ENCODE results near the gene DTD1. TPM values are rescaled to one million over a fixed set of nuclear protein-coding genes. Genes with fewer than 3 reads are reported as not detected.

Gene DTD1
- total RNA-seq, 1 donor from 2014 or later: 49.9 TPM

GRCh38 chr20:18684775-18685174 lies 96.9 kb downstream of the DTD1 start:
- Mint-ChIP-seq H3K4me1 (peaks cover 2% of the 10 kb centered on the region), H3K27ac (no peak overlapping the region)
- intact Hi-C loops (cut with micrococcal nuclease): no loop called here

GRCh38 chr20:18685406-18685805 lies 97.6 kb downstream of the DTD1 start:
- intact Hi-C loops (cut with micrococcal nuclease): no loop called here
- Mint-ChIP-seq H3K27me3 (no peaks in the 10 kb centered on the region), H3K9me3 (no peaks in the 10 kb centered on the region), H3K36me3 (ENCODE audit: low read depth) (no peaks in the 10 kb centered on the region), H3K27ac (no peak overlapping the region), H3K4me1 (peaks cover 2% of the 10 kb centered on the region), H3K4me3 (no peak overlapping the region)
- DNase-seq: no peak

More at GRCh38 chr20:18684775-18685174, 96.9 kb downstream of the DTD1 start:
- no peaks in the 10 kb centered on the region for H3K9me3 Mint-ChIP-seq
- H3K36me3 Mint-ChIP-seq (ENCODE audit: low read depth): no peaks in the 10 kb centered on the region
- H3K27me3 Mint-ChIP-seq: no peaks in the 10 kb centered on the region
- H3K4me3 Mint-ChIP-seq: no peak overlapping the region
- no peak for DNase-seq

GRCh38 chr20:18686696-18687095 lies 98.8 kb downstream of the DTD1 start:
- Mint-ChIP-seq H3K4me1 (peaks cover 2% of the 10 kb centered on the region), H3K27me3 (no peaks in the 10 kb centered on the region), H3K4me3 (no peak overlapping the region), H3K9me3 (no peaks in the 10 kb centered on the region), H3K27ac (no peak overlapping the region), H3K36me3 (ENCODE audit: low read depth) (no peaks in the 10 kb centered on the region)
- DNase-seq: no peak
- intact Hi-C loops (cut with micrococcal nuclease): no loop called here

- Mint-ChIP-seq H3K4me3 (no peak overlapping the region), H3K27ac (no peak overlapping the region), H3K4me1 (peaks cover 2% of the 10 kb centered on the region), H3K36me3 (ENCODE audit: low read depth) (no peaks in the 10 kb centered on the region), H3K9me3 (no peaks in the 10 kb centered on the region), H3K27me3 (no peaks in the 10 kb centered on the region)
- intact Hi-C loops (cut with micrococcal nuclease): no loop called here
- no peak for DNase-seq
These were observed 100.8 kb downstream of the DTD1 start for GRCh38 chr20:18688676-18689075.

- Mint-ChIP-seq H3K36me3 (ENCODE audit: low read depth) (no peaks in the 10 kb centered on the region), H3K27me3 (no peaks in the 10 kb centered on the region), H3K27ac (no peak overlapping the region), H3K9me3 (no peaks in the 10 kb centered on the region), H3K4me3 (no peak overlapping the region), H3K4me1 (peaks cover 2% of the 10 kb centered on the region)
- DNase-seq: no peak
- intact Hi-C loops (cut with micrococcal nuclease): no loop called here
These were observed 101.7 kb downstream of the DTD1 start for GRCh38 chr20:18689557-18689956.

GRCh38 chr20:18692447-18692846 lies 104.6 kb downstream of the DTD1 start:
- Mint-ChIP-seq H3K27me3 (no peaks in the 10 kb centered on the region), H3K27ac (no peak overlapping the region), H3K4me1 (no peaks in the 10 kb centered on the region), H3K4me3 (no peak overlapping the region), H3K36me3 (ENCODE audit: low read depth) (no peaks in the 10 kb centered on the region), H3K9me3 (no peaks in the 10 kb centered on the region)
- no peak for DNase-seq
- intact Hi-C loops (cut with micrococcal nuclease): no loop called here

- intact Hi-C loops (cut with micrococcal nuclease): no loop called here
- H3K27ac Mint-ChIP-seq: no peak overlapping the region
- H3K4me3 Mint-ChIP-seq: no peak overlapping the region
- H3K27me3 Mint-ChIP-seq: no peaks in the 10 kb centered on the region
- H3K36me3 Mint-ChIP-seq (ENCODE audit: low read depth): no peaks in the 10 kb centered on the region
- no peak for DNase-seq
- H3K4me1 Mint-ChIP-seq: no peaks in the 10 kb centered on the region
- no peaks in the 10 kb centered on the region for H3K9me3 Mint-ChIP-seq
These were observed 106.2 kb downstream of the DTD1 start for GRCh38 chr20:18694071-18694470.

DNA sequence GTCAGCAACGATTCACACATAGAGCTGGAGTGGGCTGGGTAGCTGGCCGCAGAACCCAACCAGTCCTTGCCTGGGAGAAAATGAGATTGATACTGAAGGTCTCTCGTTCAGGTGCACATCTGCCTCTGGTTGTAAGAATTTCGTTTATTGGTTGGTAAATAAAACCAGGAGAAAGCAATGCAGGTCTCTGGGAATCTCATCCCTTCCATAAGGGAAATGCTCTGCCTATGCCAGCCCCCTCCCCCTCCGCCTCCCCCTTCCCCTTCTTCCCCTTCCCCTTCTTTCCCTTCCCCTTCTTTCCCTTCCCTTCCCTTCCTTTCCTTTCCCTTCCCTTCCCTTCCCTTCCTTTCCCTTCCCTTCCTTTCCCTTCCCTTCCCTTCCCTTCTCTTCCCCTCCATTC lies 107.3 kb downstream of the DTD1 start:
- Mint-ChIP-seq H3K4me3 (no peak overlapping the region), H3K27ac (no peak overlapping the region), H3K9me3 (no peaks in the 10 kb centered on the region), H3K27me3 (no peaks in the 10 kb centered on the region), H3K4me1 (no peaks in the 10 kb centered on the region), H3K36me3 (ENCODE audit: low read depth) (no peaks in the 10 kb centered on the region)
- intact Hi-C loops (cut with micrococcal nuclease): no loop called here
- DNase-seq: no peak

GRCh38 chr20:18698735-18699380 lies 111.0 kb downstream of the DTD1 start:
- H3K36me3 Mint-ChIP-seq (ENCODE audit: low read depth): no peaks in the 10 kb centered on the region
- no peaks in the 10 kb centered on the region for H3K9me3 Mint-ChIP-seq
- no peak for DNase-seq
- no peaks in the 10 kb centered on the region for H3K27me3 Mint-ChIP-seq
- intact Hi-C loops (cut with micrococcal nuclease): no loop called here
- no peaks in the 10 kb centered on the region for H3K4me1 Mint-ChIP-seq
- H3K27ac Mint-ChIP-seq: no peak overlapping the region
- H3K4me3 Mint-ChIP-seq: no peak overlapping the region

GRCh38 chr20:18701969-18702368 lies 114.1 kb downstream of the DTD1 start:
- no peak for DNase-seq
- Mint-ChIP-seq H3K4me1 (no peaks in the 10 kb centered on the region), H3K27me3 (no peaks in the 10 kb centered on the region), H3K36me3 (ENCODE audit: low read depth) (no peaks in the 10 kb centered on the region), H3K9me3 (no peaks in the 10 kb centered on the region), H3K4me3 (no peak overlapping the region), H3K27ac (no peak overlapping the region)
- intact Hi-C loops (cut with micrococcal nuclease): no loop called here

DNA sequence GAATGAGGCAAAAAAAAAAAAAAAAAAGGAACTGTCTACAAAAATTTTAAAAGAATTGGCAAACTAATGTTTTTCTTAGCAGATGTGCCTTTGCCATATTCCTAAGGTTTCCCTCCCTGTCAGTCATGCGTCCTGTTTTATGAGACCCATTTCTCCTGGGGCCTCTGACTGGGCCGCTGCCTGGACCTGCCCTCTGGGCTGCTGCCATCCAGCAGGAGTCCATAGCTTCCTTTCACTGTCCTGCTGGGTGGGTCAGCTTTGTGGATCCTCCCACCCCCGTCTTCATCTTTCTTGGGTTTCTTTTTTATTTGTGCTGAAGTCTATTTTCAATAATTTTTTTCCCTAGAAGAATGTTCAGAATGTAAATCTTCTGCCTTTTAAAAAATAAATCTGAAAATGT lies 114.9 kb downstream of the DTD1 start:
- Mint-ChIP-seq H3K36me3 (ENCODE audit: low read depth) (no peaks in the 10 kb centered on the region), H3K4me1 (no peaks in the 10 kb centered on the region), H3K4me3 (no peak overlapping the region), H3K27me3 (no peaks in the 10 kb centered on the region), H3K9me3 (no peaks in the 10 kb centered on the region), H3K27ac (no peak overlapping the region)
- intact Hi-C loops (cut with micrococcal nuclease): no loop called here
- no peak for DNase-seq

DNA sequence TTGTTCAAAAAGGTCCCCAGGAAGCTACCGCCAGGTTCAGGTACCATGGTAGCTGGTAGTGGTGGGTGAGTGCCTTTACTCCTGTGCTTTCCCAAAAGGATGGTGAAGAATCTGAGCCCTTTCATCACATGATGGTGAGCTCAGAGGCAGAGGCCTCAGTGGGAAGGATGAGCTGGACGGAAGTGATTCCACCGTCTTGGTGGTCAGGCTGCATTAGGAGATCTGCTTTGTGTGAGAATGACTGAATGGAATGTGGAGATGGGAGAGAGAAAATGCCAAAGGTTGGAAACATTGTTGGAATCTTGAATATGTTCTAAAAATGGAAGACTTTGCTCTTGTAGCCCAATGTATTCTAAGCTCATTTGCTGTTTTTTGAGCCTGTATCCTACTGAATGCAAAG lies 117.6 kb downstream of the DTD1 start:
- no peak overlapping the region for H3K27ac Mint-ChIP-seq
- no peak overlapping the region for H3K4me3 Mint-ChIP-seq
- no peaks in the 10 kb centered on the region for H3K9me3 Mint-ChIP-seq
- H3K4me1 Mint-ChIP-seq: no peaks in the 10 kb centered on the region
- no peak for DNase-seq
- no peaks in the 10 kb centered on the region for H3K36me3 Mint-ChIP-seq (ENCODE audit: low read depth)
- no peaks in the 10 kb centered on the region for H3K27me3 Mint-ChIP-seq
- intact Hi-C loops (cut with micrococcal nuclease): no loop called here

DNA sequence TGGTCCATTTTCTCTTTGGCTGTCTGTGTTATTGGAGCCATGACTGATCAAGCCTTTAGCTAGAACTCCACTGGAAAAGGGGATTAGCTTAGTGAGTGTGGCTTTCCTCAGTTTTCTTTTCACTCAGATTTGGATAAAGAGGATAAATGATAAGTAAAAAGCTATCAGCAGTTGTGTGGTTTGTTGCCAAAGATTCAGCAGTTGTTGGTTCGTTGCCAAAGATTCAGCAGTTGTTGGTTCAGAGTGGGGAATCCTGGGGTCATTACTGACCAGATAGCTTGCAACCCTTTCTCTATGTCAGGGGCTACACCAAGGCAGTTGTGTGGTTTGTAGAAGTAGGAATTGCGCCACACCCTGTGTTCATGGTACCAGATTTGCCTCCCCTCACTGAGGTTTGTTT lies 118.1 kb downstream of the DTD1 start:
- no peaks in the 10 kb centered on the region for H3K4me1 Mint-ChIP-seq
- H3K9me3 Mint-ChIP-seq: no peaks in the 10 kb centered on the region
- no peak for DNase-seq
- no peak overlapping the region for H3K4me3 Mint-ChIP-seq
- H3K27me3 Mint-ChIP-seq: no peaks in the 10 kb centered on the region
- no peak overlapping the region for H3K27ac Mint-ChIP-seq
- intact Hi-C loops (cut with micrococcal nuclease): no loop called here
- H3K36me3 Mint-ChIP-seq (ENCODE audit: low read depth): no peaks in the 10 kb centered on the region

DNA sequence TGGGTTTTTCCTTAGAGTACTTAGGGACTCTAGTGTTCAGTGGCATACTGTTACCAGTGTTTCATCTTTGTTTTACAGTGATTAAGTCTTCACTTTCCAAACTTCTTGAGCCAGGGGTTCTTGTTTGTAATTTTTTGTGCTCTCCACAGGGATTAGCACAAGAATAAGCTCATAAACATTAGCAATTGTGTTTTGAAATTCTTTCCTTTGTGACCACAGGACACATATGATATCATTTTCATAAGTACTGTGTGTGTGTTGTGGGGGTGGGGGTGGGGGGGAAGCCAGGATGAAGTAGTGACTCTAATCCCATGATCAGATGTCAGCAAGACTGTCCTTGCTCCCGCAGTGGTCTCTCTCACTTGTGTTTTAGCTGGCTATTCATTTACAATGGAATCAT lies 124.3 kb downstream of the DTD1 start:
- peaks cover 2% of the 10 kb centered on the region for H3K36me3 Mint-ChIP-seq (ENCODE audit: low read depth)
- intact Hi-C loops (cut with micrococcal nuclease): no loop called here
- H3K27me3 Mint-ChIP-seq: no peaks in the 10 kb centered on the region
- no peaks in the 10 kb centered on the region for H3K9me3 Mint-ChIP-seq
- no peak overlapping the region for H3K4me3 Mint-ChIP-seq
- DNase-seq: no peak
- H3K27ac Mint-ChIP-seq: no peak overlapping the region
- peaks cover 3% of the 10 kb centered on the region for H3K4me1 Mint-ChIP-seq

DNA sequence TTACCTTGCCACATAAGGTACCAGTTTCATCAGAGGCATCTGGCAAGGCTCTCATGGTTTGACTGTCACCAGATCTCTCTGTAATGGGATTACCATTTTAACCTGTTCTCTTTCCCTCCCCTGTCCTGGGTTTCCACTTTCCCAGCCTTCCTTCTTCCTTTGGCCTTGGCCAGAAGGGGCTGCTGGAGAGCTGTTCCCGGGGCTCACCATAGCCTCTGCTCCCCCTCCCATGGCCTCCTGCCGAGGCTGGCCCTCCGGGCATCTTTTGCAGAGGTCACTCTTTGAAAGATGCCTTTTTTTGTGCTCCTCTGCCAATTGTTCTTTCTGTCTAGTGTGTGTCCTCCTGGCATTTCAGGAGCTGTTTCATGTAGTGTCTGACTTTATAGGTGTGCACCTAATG lies 125.0 kb downstream of the DTD1 start:
- Mint-ChIP-seq H3K36me3 (ENCODE audit: low read depth) (peaks cover 2% of the 10 kb centered on the region), H3K4me1 (peaks cover 3% of the 10 kb centered on the region), H3K27me3 (no peaks in the 10 kb centered on the region), H3K9me3 (no peaks in the 10 kb centered on the region), H3K27ac (no peak overlapping the region), H3K4me3 (no peak overlapping the region)
- DNase-seq: no peak
- intact Hi-C loops (cut with micrococcal nuclease): no loop called here

Data from activated CD4-positive, alpha-beta T cell treated with anti-CD3 and anti-CD28 coated beads, Interleukin-2, amount 10 ng/mL, durations not matched to agents 24 days and 14 days (primary cell).